ENCODE results near the gene DNAJA4.

DNA sequence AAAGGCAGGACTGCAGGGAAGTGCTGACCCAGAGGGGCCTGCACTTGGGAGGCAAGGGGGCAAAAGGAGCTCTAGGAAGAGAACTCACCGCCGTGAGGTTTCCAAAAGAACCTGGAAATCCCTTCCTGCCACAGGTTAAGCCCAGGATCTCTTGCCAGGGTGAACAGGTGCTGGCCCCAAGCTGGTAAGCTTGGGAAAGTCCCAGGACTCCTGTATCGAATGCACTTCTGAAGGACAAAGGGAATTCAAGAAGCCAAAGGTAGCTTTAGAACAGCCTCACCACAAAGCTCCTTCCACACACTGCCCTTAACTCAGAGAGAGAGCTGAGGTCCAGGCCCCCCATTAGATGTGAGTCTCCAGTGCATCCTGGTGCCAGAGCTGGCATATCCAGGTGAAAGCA is 46.9 kb downstream of the DNAJA4 start:
- TF ChIP-seq POLR2AphosphoS5 (IDR thresholded peaks at IDR 0.05; ENCODE audit: low read depth, low read length) (no peak), POLR2A (IDR thresholded peaks at IDR 0.05; ENCODE audit: low read depth, low read length) (no peak)
